Measurements from ENCODE around the gene LSM6. TPM values are rescaled to one million over a fixed set of nuclear protein-coding genes. Genes with fewer than 3 reads are reported as not detected.

LSM6 gene
- total RNA-seq (2014; rRNA removed; shearing (Covaris generic); ENCODE audit: low replicate concordance): 75.8 and 106 TPM in 2 replicates

DNA sequence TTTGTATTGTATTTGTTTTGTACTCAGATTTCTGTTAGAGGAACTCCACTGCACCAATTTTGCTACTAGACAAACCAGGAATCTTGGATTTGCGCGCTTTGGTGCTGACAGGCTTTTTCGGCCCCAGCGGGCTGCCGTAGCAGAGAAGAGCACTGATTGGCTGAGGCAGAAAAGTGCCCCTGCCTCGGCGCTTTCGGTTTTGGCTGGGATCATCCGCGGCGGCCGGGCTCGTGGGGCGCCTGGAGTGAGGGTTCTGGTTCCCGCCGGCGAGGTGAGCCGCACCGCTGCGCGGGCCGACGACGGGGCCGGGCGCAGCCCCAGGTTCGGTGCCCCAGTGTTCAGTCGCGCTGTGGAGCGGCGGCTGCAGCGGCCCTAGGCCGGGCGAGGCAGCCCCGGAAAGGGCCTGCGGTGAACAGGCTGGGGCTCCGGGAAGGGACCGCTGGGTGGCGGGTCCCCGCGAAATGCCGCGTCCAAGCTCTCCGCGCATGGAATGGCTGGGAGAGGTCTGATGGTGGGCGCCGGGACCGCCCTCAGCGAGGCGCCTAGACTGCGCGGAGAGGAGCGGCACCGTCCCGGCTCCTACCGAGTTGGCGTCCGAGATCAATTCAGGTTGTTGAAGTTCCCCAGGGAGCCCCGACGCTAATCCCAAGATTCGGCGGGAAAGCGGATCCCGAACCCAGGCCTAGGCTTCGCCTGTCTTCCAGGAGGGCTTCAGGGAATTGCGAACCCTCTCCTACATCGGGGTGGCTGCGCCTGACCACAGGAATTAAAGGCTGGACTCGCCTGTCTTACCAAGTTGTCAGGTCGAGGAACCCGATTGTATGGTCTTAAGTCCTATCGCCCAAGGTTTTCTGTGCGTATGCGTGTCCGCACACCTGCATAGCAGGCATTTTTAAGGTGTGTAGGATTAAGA lies at the start of gene LSM6:
TSS of gene LSM6 (plus strand) at position 178 of the 913 bp plus-strand sequence. CDS start 7,204 bp downstream, outside the sequence.
- peak; percentile 77 for DNase-seq (ENCODE audit: low read depth)
- in situ Hi-C loops (cut with HindIII; ENCODE audit: low pct_unique_long_range_greater_than_20kb, low sequenced_read_pairs): no loop called here

DNA sequence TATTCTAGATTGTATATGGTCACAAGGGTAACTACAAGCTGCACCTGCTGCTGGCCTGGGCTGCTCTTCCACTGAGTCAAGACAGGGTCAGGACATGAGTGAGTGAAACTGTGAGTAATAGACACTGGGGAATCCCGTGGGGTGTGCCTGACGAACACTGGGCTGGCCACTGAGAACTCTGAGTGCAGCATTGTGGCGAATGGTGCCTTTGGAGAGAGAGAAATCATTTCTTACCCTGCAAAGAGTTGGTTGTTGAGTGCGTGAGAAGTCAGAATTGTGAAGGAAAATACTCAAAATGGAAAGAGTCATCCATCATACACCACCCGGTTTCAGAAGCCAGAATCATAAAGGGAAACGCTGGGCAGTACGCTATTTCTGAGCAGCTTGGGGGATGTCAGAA lies 43.1 kb upstream of the LSM6 start:
- in situ Hi-C loops (cut with HindIII; ENCODE audit: low pct_unique_long_range_greater_than_20kb, low sequenced_read_pairs): no loop called here
- DNase-seq (ENCODE audit: low read depth): no peak

DNA sequence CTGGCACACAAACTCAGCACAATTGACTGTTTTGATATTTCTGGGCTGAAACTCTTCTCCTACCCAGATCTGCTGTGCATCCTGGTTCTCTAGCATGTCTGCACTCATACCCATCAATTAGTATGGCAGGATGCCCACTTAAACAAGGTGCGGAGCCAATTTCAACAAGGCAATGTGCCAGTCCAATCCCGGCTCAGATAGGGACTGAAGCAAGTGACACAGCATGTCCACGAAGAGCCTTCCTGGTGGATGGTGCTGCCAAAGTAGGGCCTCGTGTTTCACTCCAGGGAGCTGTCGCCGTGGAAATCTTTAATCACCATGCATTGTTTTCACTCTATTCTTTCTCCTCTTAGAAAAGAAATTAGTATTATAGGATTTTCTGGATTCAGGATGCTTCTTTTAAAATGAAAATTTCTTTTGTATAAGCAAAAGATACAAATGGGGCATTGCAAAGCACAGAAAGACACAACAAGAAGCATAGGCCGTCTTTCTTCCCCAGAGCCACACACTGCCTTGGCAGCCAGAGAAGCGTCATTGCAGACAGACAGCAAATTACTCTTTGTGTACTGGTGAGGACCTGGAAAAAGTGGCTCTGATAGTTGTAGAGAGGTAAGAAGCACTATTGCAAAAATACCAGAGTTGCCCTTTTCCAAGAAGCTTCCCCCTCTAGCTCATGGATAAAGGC lies 40.6 kb upstream of the LSM6 start:
- peak; percentile 48 for DNase-seq (ENCODE audit: low read depth)
- in situ Hi-C loops (cut with HindIII; ENCODE audit: low pct_unique_long_range_greater_than_20kb, low sequenced_read_pairs): no loop called here

DNA sequence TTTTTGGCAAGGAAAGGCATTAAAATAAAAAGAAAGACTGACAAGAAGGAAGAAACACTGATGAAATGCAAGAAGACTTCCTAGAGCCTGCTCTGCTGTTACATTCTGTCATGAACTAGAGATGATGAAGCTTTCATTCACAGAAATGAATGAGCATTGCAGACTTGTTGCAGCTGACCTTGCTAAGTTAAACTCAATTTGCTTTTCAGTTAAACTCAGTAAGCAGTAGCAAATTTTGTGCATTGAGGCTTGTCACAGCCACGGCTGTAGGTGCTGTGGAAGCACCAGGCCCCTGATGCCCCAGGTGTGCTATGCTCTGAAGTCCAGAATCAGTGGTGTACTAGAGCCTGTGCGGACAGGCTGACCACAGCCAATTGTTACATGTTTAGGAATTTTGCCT lies 39.6 kb upstream of the LSM6 start:
- in situ Hi-C loops (cut with HindIII; ENCODE audit: low pct_unique_long_range_greater_than_20kb, low sequenced_read_pairs): no loop called here
- no peak for DNase-seq (ENCODE audit: low read depth)

GRCh38 chr4:146142768-146143167 lies 32.8 kb upstream of the LSM6 start:
- peak; percentile 6 for DNase-seq (ENCODE audit: low read depth)

GRCh38 chr4:146143888-146144287 lies 31.6 kb upstream of the LSM6 start:
- in situ Hi-C loops (cut with HindIII; ENCODE audit: low pct_unique_long_range_greater_than_20kb, low sequenced_read_pairs): no loop called here
- DNase-seq (ENCODE audit: low read depth): no peak

More at GRCh38 chr4:146142768-146143167, 32.8 kb upstream of the LSM6 start:
- in situ Hi-C loops (cut with HindIII; ENCODE audit: low pct_unique_long_range_greater_than_20kb, low sequenced_read_pairs): no loop called here

GRCh38 chr4:146146918-146147317 lies 28.6 kb upstream of the LSM6 start:
- DNase-seq (ENCODE audit: low read depth): no peak
- in situ Hi-C loops (cut with HindIII; ENCODE audit: low pct_unique_long_range_greater_than_20kb, low sequenced_read_pairs): no loop called here

DNA sequence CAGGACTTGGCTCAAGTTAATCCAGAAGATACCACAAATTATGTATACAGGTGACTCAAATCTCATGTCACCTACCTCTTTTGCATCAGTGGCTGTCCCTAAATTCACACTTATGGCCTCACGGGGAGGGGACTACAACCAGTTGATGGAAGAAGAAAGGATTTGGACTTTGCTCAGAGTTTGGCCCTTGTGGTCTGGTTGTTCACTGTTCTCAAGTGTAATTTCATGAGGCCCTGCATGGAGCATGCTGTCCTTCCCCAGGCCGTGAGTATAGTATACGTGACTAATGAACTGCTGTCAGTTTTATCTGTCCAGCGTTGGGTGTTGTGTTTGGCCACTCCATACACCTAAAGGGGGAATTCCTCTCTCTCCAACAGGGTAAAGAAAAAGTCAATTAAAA lies 27.5 kb upstream of the LSM6 start:
- in situ Hi-C loops (cut with HindIII; ENCODE audit: low pct_unique_long_range_greater_than_20kb, low sequenced_read_pairs): no loop called here
- DNase-seq (ENCODE audit: low read depth): no peak

GRCh38 chr4:146154057-146154456 lies 21.5 kb upstream of the LSM6 start:
- in situ Hi-C loops (cut with HindIII; ENCODE audit: low pct_unique_long_range_greater_than_20kb, low sequenced_read_pairs): no loop called here
- no peak for DNase-seq (ENCODE audit: low read depth)

GRCh38 chr4:146155152-146155724 lies 20.3 kb upstream of the LSM6 start:
- in situ Hi-C loops (cut with HindIII; ENCODE audit: low pct_unique_long_range_greater_than_20kb, low sequenced_read_pairs): no loop called here
- DNase-seq (ENCODE audit: low read depth): no peak

GRCh38 chr4:146158036-146158745 lies 17.3 kb upstream of the LSM6 start:
- in situ Hi-C loops (cut with HindIII; ENCODE audit: low pct_unique_long_range_greater_than_20kb, low sequenced_read_pairs): no loop called here
- no peak for DNase-seq (ENCODE audit: low read depth)

- in situ Hi-C loops (cut with HindIII; ENCODE audit: low pct_unique_long_range_greater_than_20kb, low sequenced_read_pairs): no loop called here
- no peak for DNase-seq (ENCODE audit: low read depth)
Measured at GRCh38 chr4:146159384-146160058, 16.0 kb upstream of the LSM6 start.

- no peak for DNase-seq (ENCODE audit: low read depth)
- in situ Hi-C loops (cut with HindIII; ENCODE audit: low pct_unique_long_range_greater_than_20kb, low sequenced_read_pairs): no loop called here
Measured at GRCh38 chr4:146161243-146161642, 14.3 kb upstream of the LSM6 start.

GRCh38 chr4:146165221-146165620 lies 10.3 kb upstream of the LSM6 start:
- no peak for DNase-seq (ENCODE audit: low read depth)
- in situ Hi-C loops (cut with HindIII; ENCODE audit: low pct_unique_long_range_greater_than_20kb, low sequenced_read_pairs): no loop called here

DNA sequence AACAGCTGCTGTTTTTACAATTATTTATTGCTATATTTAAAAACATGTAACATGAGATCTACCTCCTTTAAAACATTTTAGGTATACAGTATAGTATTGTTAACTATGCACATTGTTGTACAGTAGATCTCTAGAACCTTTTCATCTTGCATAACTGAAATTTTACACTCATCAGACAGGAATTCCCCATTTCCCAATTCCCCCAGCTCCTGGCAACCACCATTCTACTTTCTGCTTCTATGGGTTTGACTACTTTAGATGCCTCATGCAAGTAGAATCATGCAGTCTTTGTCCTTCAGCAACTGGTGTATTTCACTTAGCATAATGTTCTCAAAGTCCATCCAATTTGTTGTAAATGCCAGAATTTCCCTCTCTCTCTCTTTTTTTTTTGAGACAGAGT lies 9.7 kb upstream of the LSM6 start:
- DNase-seq (ENCODE audit: low read depth): no peak
- in situ Hi-C loops (cut with HindIII; ENCODE audit: low pct_unique_long_range_greater_than_20kb, low sequenced_read_pairs): no loop called here

GRCh38 chr4:146170149-146170548 lies 5.4 kb upstream of the LSM6 start:
- DNase-seq (ENCODE audit: low read depth): no peak
- in situ Hi-C loops (cut with HindIII; ENCODE audit: low pct_unique_long_range_greater_than_20kb, low sequenced_read_pairs): no loop called here

DNA sequence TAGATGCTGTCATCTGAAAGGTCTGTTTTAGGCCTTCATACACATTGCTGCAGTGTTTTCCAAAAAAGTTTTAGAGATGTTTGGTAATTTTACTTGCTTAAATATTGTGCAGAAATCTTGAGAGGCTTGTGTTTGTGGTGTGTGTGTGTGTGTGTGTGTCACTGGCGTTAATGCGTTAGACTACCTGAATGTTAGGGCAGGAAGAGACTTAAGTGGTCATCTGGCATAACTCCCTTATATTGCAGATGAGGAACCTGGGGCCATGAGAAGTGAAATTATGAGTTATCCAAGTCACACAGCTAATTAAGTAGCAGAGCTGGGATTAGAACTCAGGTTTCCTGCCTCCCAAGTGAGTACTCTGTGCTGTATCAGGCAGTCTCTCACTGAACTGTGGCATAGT lies 1.4 kb downstream of the LSM6 start:
- in situ Hi-C loops (cut with HindIII; ENCODE audit: low pct_unique_long_range_greater_than_20kb, low sequenced_read_pairs): no loop called here
- DNase-seq (ENCODE audit: low read depth): no peak

- DNase-seq (ENCODE audit: low read depth): no peak
- in situ Hi-C loops (cut with HindIII; ENCODE audit: low pct_unique_long_range_greater_than_20kb, low sequenced_read_pairs): no loop called here
Measured at GRCh38 chr4:146178126-146178525, 2.6 kb downstream of the LSM6 start.

Data from Caki2 (cell line).